ENCODE measurements around the gene ARL4A.

DNA sequence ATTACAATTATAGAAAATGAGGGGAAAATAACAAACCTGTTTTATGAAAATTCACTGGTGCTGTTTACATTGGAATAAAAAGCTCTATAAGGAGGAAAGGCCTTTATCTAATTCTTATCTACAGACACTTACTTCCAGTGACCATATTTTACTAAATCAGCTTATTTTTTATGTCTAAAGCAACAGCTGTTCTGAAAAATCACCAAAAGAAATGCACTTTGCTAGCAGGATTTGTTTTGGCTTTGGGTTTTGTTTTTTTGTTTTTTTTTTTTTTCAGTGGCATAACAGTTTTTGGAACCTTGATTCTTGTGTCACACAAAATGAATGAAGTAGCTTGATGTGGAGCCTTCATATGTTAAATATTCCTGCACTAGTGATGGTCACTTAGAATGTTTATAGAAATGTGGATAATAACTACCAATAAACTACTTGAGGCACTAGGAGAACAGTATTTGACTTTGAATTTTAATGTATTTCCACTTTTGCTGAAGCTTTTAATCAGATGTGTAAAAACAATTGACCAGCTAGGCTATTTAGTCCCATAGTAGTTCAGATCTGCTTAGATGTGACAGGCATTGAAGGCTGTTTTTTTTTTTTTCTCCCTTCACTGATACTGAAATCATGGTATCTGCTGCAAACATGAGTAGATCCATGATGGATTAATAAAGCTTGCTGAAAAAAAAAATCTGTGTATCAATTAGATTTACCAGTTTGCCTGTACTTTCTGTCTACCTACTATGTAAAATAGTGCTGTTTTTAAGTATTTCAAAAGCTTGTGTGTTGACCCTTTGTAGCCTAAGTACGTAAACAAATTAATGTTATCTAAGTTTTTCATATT is 2.8 kb downstream of the ARL4A start:
- TF ChIP-seq POLR2A (IDR thresholded peaks at IDR 0.05): no peak
- TF ChIP-seq, protein P1, sequence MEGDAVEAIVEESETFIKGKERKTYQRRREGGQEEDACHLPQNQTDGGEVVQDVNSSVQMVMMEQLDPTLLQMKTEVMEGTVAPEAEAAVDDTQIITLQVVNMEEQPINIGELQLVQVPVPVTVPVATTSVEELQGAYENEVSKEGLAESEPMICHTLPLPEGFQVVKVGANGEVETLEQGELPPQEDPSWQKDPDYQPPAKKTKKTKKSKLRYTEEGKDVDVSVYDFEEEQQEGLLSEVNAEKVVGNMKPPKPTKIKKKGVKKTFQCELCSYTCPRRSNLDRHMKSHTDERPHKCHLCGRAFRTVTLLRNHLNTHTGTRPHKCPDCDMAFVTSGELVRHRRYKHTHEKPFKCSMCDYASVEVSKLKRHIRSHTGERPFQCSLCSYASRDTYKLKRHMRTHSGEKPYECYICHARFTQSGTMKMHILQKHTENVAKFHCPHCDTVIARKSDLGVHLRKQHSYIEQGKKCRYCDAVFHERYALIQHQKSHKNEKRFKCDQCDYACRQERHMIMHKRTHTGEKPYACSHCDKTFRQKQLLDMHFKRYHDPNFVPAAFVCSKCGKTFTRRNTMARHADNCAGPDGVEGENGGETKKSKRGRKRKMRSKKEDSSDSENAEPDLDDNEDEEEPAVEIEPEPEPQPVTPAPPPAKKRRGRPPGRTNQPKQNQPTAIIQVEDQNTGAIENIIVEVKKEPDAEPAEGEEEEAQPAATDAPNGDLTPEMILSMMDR (IDR thresholded peaks at IDR 0.05): no peak
